ENCODE measurements around the gene CNGA1. TPM values are rescaled to one million over a fixed set of nuclear protein-coding genes. Genes with fewer than 3 reads are reported as not detected.
A peak's percentile ranks its signal among the peaks of the same experiment; 100 is the strongest.

CNGA1 gene
- total and polyA plus RNA-seq, 4 experiments from 2014 or later = not detected

DNA sequence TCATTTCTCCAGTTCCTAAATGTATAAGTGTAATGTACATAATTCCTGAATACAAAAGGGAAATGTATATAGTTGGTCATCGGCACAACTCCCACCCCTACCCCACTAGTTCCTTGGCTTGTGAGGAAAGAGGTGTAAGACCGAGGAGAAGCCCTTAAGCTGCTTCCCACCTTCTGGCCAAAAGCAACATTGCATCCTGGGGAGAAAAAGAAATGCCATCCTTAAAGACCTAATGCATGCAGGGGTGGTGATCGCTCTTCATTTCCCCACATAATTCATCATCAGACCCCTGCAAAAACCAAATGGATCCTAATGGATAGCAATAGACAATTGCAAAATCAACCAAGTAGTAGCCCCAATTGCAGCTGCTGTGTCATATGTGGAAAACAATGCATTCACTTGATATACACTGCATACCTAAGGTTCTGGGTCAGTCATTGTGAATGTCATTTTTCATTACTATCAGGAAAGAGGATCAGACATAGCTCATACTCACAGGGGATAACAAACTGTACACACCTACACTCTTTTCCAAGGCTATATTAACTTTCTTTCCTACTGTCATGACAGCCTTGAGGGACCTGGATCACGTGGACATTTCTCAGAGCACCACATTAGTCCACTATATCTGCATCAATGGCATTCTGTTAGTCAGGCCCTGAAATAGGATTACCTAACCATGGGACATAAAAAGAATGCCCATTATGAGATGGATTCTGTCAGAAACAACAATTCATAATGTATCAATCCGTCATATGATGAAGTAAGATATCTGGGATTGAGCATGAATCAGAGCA lies 70.4 kb downstream of the CNGA1 start:
- Histone ChIP-seq H3K36me3 (ENCODE audit: insufficient read depth, low read length) (no peaks in the 10 kb centered on the region), H3K9me3 (ENCODE audit: control insufficient read depth in 1 of 2, low read length in 2 of 2) (no peaks in the 10 kb centered on the region), H3K27me3 (ENCODE audit: insufficient read depth, low read length) (no peaks in the 10 kb centered on the region), H3K4me1 (ENCODE audit: insufficient read depth, low read length) (no peaks in the 10 kb centered on the region), H3K27ac (ENCODE audit: low read depth, low read length) (no peak overlapping the region), H3K4me3 (ENCODE audit: low read length in 2 of 2) (no peak overlapping the region)
- Mint-ChIP-seq H3K36me3 (no peaks in the 10 kb centered on the region), H3K27me3 (peaks cover 0 to 3% of the 10 kb centered on the region in 2 donors), H3K27ac (no peak overlapping the region), H3K4me3 (no peak overlapping the region), H3K4me1 (no peaks in the 10 kb centered on the region), H3K9me3 (no peaks in the 10 kb centered on the region)
- DNase-seq = no peak
- CTCF ChIA-PET (ENCODE audit: partially characterized antibody) = no interaction called here
- POLR2A ChIA-PET (ENCODE audit: partially characterized antibody) = no interaction called here
- intact Hi-C loops (cut with micrococcal nuclease) = no loop called here

DNA sequence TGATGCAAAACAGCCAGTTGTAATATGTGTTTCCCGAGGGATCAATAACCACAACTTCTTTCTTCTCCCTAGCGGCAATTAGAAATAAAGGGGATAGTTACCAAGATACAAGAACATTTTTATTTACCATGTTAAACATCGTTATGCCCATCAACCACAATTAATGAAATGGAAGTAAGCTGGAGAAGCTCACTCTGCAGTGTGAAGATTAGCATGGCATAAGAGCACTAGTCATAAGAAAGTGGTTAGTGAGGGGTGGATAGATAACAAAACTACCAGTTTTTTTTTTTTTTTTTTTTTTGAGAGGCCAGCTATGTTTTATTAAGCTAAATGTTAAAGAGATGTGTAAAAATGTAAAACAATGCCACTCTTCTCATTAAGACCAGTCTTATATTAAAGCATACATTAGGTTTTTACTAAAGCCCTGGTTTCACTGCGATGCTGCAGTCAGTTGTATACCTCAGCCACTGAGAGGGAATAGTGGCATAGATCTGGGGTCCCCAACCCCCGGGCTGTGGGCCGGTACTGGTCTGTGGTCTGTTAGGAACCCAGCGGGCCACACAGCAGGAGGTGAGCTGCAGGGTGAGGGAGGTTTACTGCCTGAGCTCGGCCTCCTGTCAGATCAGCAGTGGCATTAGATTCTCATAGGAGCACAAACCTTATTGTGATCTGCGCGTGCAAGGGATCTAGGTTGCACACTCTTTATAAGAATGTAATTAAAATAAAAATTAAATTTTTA lies 74.2 kb downstream of the CNGA1 start:
- no peaks in the 10 kb centered on the region for H3K4me1 ChIP-seq (ENCODE audit: insufficient read depth, low read length)
- Mint-ChIP-seq H3K27ac (no peak overlapping the region), H3K9me3 (no peaks in the 10 kb centered on the region), H3K36me3 (no peaks in the 10 kb centered on the region), H3K4me3 (no peak overlapping the region), H3K4me1 (no peaks in the 10 kb centered on the region), H3K27me3 (peaks cover 0 to 2% of the 10 kb centered on the region in 2 donors)
- no peak overlapping the region for H3K27ac ChIP-seq (ENCODE audit: low read depth, low read length)
- no peaks in the 10 kb centered on the region for H3K9me3 ChIP-seq (ENCODE audit: control insufficient read depth in 1 of 2, low read length in 2 of 2)
- DNase-seq = no peak
- CTCF ChIA-PET (ENCODE audit: partially characterized antibody) = interaction anchor here (1.0 to 3.2 kb wide), 2 partner anchors 8 to 16 kb away, joined by 4 to 13 read pairs; no protein-coding TSS in a partner anchor
- H3K4me3 ChIP-seq (ENCODE audit: low read length in 2 of 2) = no peak overlapping the region
- POLR2A ChIA-PET (ENCODE audit: partially characterized antibody) = no interaction called here
- intact Hi-C loops (cut with micrococcal nuclease) = no loop called here
- no peaks in the 10 kb centered on the region for H3K36me3 ChIP-seq (ENCODE audit: insufficient read depth, low read length)
- no peaks in the 10 kb centered on the region for H3K27me3 ChIP-seq (ENCODE audit: insufficient read depth, low read length)

- Mint-ChIP-seq H3K9me3 (no peaks in the 10 kb centered on the region), H3K27ac (no peak overlapping the region), H3K4me3 (no peak overlapping the region), H3K4me1 (no peaks in the 10 kb centered on the region), H3K27me3 (peaks cover 0 to 1% of the 10 kb centered on the region in 2 donors), H3K36me3 (no peaks in the 10 kb centered on the region)
- Histone ChIP-seq H3K4me1 (ENCODE audit: insufficient read depth, low read length) (no peaks in the 10 kb centered on the region), H3K27me3 (ENCODE audit: insufficient read depth, low read length) (no peaks in the 10 kb centered on the region), H3K9me3 (ENCODE audit: control insufficient read depth in 1 of 2, low read length in 2 of 2) (no peaks in the 10 kb centered on the region), H3K4me3 (ENCODE audit: low read length in 2 of 2) (no peak overlapping the region), H3K27ac (ENCODE audit: low read depth, low read length) (no peak overlapping the region), H3K36me3 (ENCODE audit: insufficient read depth, low read length) (no peaks in the 10 kb centered on the region)
- intact Hi-C loops (cut with micrococcal nuclease) = no loop called here
- CTCF ChIA-PET (ENCODE audit: partially characterized antibody) = interaction anchor here (0.9 kb wide), 1 partner anchor 267 kb away, joined by 3 read pairs; no protein-coding TSS in a partner anchor
- DNase-seq = no peak
- POLR2A ChIA-PET (ENCODE audit: partially characterized antibody) = no interaction called here
Measured at GRCh38 chr4:47939456-47939855, 77.0 kb downstream of the CNGA1 start.

DNA sequence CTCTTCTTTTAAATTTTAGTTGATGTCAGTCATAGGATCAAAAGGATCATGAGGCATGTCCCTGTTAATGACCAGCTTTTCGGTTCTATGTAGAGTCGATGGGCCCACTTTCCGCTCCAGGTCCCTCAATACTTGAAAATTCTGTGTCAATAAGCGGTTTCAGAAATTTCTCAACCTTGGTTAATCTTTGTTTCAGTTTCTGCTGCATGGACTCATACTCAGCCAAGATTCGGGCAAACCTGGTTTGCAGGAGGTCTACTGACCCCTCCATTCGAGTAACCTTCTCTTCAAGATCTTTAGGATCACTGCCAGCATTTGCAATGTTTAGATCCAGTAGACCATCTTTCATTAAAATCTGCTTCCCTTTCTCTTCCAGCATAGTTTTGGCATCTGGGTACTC lies 80.1 kb downstream of the CNGA1 start:
- POLR2A ChIA-PET (ENCODE audit: partially characterized antibody) = no interaction called here

DNA sequence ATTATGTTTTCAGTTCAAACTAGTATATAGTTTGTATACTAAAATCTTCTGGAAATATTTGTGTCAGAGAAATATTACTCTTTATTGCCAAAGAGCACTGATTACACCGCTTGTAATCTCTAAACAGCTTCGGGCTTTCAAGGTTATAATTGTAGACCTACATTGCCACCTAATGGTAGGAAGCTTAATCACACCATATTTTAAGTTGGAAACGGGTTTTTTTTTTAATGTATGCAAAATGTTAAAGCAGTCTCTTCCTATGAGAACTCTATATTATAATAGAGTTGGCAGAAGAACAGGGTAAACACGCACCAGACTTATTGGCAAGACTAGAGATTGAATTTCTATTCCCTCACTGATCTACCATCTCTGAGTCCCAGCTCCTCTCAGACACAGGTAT lies 82.6 kb downstream of the CNGA1 start:
- Histone ChIP-seq H3K4me1 (ENCODE audit: insufficient read depth, low read length) (no peaks in the 10 kb centered on the region), H3K4me3 (ENCODE audit: low read length in 2 of 2) (no peak overlapping the region), H3K9me3 (ENCODE audit: control insufficient read depth in 1 of 2, low read length in 2 of 2) (no peaks in the 10 kb centered on the region), H3K36me3 (ENCODE audit: insufficient read depth, low read length) (no peaks in the 10 kb centered on the region), H3K27ac (ENCODE audit: low read depth, low read length) (no peak overlapping the region), H3K27me3 (ENCODE audit: insufficient read depth, low read length) (no peaks in the 10 kb centered on the region)
- H3K27me3 Mint-ChIP-seq = peaks cover 0 to 1% of the 10 kb centered on the region in 2 donors
- POLR2A ChIA-PET (ENCODE audit: partially characterized antibody) = interaction anchor here (0.6 to 1.0 kb wide), 3 partner anchors 85 to 265 kb away, joined by 3 to 5 read pairs (median 4); no protein-coding TSS in a partner anchor
- H3K27ac Mint-ChIP-seq = no peak overlapping the region
- CTCF ChIA-PET (ENCODE audit: partially characterized antibody) = interaction anchor here (0.8 to 6.0 kb wide), 19 partner anchors 9 to 271 kb away, joined by 3 to 60 read pairs (median 4); partner anchors contain the start of gene CORIN
- no peaks in the 10 kb centered on the region for H3K9me3 Mint-ChIP-seq
- DNase-seq = peak in 4 of 5 donors; percentile 41 to 53 (median 50)
- H3K4me1 Mint-ChIP-seq = peaks cover 5 to 7% (median 6%) of the 10 kb centered on the region in 4 donors
- intact Hi-C loops (cut with micrococcal nuclease) = loop anchor here (1.0 to 5.0 kb wide), 4 partner anchors 95 to 372 kb away; partner anchors contain the start of gene CORIN
- no peak overlapping the region for H3K4me3 Mint-ChIP-seq
- H3K36me3 Mint-ChIP-seq = no peaks in the 10 kb centered on the region

More for the DNA sequence above, 80.1 kb downstream of the CNGA1 start:
- H3K9me3 Mint-ChIP-seq = no peaks in the 10 kb centered on the region
- no peaks in the 10 kb centered on the region for H3K4me1 Mint-ChIP-seq
- intact Hi-C loops (cut with micrococcal nuclease) = no loop called here
- CTCF ChIA-PET (ENCODE audit: partially characterized antibody) = interaction anchor here (1.8 kb wide), 1 partner anchor 9 kb away, joined by 4 read pairs; no protein-coding TSS in a partner anchor
- H3K27me3 Mint-ChIP-seq = peaks cover 0 to 1% of the 10 kb centered on the region in 2 donors
- Histone ChIP-seq H3K36me3 (ENCODE audit: insufficient read depth, low read length) (no peaks in the 10 kb centered on the region), H3K4me1 (ENCODE audit: insufficient read depth, low read length) (no peaks in the 10 kb centered on the region), H3K9me3 (ENCODE audit: control insufficient read depth in 1 of 2, low read length in 2 of 2) (no peaks in the 10 kb centered on the region), H3K4me3 (ENCODE audit: low read length in 2 of 2) (no peak overlapping the region), H3K27me3 (ENCODE audit: insufficient read depth, low read length) (no peaks in the 10 kb centered on the region), H3K27ac (ENCODE audit: low read depth, low read length) (no peak overlapping the region)
- no peak overlapping the region for H3K27ac Mint-ChIP-seq
- no peak for DNase-seq
- H3K36me3 Mint-ChIP-seq = no peaks in the 10 kb centered on the region
- H3K4me3 Mint-ChIP-seq = no peak overlapping the region

GRCh38 chr4:47930971-47931804 lies 85.3 kb downstream of the CNGA1 start:
- Mint-ChIP-seq H3K4me1 (peaks cover 11 to 13% (median 12%) of the 10 kb centered on the region in 4 donors), H3K27me3 (peaks cover 5 to 8% of the 10 kb centered on the region in 2 donors), H3K9me3 (peaks cover 0 to 1% (median 0%) of the 10 kb centered on the region in 8 donors), H3K27ac (no peak overlapping the region), H3K36me3 (no peaks in the 10 kb centered on the region), H3K4me3 (no peak overlapping the region)
- CTCF ChIA-PET (ENCODE audit: partially characterized antibody) = interaction anchor here (0.7 to 6.0 kb wide), 6 partner anchors 36 to 366 kb away, joined by 3 to 60 read pairs (median 3); no protein-coding TSS in a partner anchor
- no peak overlapping the region for H3K4me3 ChIP-seq (ENCODE audit: low read length in 2 of 2)
- no peaks in the 10 kb centered on the region for H3K27me3 ChIP-seq (ENCODE audit: insufficient read depth, low read length)
- no peaks in the 10 kb centered on the region for H3K9me3 ChIP-seq (ENCODE audit: control insufficient read depth in 1 of 2, low read length in 2 of 2)
- intact Hi-C loops (cut with micrococcal nuclease) = loop anchor here (5.0 kb wide), 1 partner anchor 369 kb away; no protein-coding TSS in a partner anchor
- POLR2A ChIA-PET (ENCODE audit: partially characterized antibody) = interaction anchor here (1.4 kb wide), 1 partner anchor 16 kb away, joined by 4 read pairs; the partner anchor contains the start of gene NFXL1
- peaks cover 7% of the 10 kb centered on the region for H3K4me1 ChIP-seq (ENCODE audit: insufficient read depth, low read length)
- DNase-seq = no peak
- H3K36me3 ChIP-seq (ENCODE audit: insufficient read depth, low read length) = no peaks in the 10 kb centered on the region
- H3K27ac ChIP-seq (ENCODE audit: low read depth, low read length) = no peak overlapping the region

Data from CD4-positive, alpha-beta memory T cell (primary cell).